HG03575 (cell line): ENCODE results near the gene APEH.

Source experiments
- ATAC-seq: cut with Tn5 transposase; IDR thresholded peaks from one replicate; pipeline ENCODE4 v1.9.1; 2021; ENCODE audit not compliant: unreplicated experiment, insufficient number of reproducible peaks, low FRiP score; ENCODE audit errors: extremely low read depth

APEH gene

DNA sequence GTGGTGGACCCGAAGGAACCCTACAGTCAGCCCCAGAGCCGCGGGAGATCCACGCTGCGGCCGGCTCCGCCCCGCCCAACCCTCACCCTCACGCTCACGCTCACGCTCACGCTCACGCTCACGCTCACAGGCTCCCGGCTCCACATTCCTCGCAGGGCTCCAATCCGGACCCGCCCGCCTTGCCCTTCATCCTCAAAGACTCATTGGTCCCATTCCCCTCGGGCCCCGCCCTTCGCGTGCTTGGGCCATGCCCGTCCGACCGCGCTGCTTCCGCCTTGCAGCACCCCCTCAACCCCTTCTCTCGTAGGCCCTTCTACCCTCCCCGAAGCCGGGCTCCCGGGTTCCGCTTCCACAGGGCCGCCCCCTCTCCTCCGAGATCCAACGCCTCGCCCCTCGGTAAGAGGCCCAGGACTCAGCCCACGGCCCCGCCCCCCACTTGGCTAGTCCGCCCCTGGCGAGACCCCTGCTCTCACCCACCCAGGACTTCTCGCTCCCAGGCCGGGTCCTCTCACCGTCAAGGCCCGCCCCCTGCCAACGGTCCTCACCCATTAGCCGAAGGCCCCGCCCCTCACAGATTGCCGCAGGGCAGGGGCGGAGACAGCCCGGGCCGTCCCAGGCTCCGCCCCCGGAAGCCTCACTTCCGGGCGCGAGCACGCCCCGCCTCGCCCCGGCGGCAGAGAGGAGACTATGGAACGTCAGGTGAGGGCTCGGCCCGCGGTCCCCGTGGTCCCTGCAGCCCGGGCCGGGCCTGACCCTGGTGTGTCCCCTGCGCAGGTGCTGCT is at the start of gene APEH:
TSS of gene APEH (plus strand) at position 637 of the 782 bp plus-strand sequence. CDS start at position 688, 51 bp downstream.
- peak; percentile 49 for ATAC-seq

- ATAC-seq: no peak
Observed at GRCh38 chr3:49625071-49625470, 49.1 kb upstream of the APEH start.

DNA sequence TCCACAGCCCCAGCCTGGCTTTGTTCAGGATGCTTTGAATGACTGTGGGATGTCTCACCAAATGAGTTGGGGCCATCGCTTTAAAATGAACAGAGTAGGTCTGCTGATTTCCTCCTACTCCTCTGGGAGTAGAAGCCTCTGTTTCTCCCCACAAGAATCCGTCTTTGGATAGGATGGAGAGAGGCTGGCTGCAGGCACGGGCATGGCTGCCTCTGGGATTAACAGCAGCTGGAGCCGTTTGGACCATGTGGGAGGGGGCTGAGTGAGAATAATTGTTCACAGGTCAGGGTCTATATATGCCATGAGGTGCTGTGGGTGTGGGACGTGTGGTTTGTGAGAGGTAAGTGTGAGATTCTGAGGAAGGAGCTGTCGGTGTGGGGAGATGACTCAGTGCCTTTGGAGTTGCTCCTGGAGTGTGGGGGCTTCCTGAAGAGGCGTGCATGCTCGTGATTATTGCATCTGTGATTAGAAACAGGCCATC is 48.0 kb upstream of the APEH start:
- ATAC-seq: no peak

- ATAC-seq: no peak
Observed at GRCh38 chr3:49626796-49627195, 47.4 kb upstream of the APEH start.

GRCh38 chr3:49627634-49628033 is 46.5 kb upstream of the APEH start:
- no peak for ATAC-seq

GRCh38 chr3:49628249-49628648 is 45.9 kb upstream of the APEH start:
- no peak for ATAC-seq

DNA sequence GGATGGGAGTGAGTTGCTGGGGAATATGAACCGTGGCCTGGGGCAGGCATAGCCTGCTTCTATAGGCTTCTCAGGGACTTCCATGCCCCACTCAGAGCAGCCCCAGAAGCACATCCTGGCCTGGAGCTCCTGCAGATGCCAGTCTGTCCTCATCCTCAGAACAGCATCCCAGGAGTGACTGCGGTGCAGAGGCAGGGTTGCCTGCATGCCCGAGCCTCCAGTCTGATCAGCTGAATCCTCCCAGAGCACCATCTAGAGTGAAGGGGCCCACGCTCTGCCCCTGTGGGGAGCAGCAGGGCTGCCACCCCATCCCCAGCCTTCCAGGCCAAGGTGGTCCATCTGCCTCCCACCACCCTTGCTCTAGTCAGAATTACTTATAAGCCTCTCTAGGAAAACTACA is 44.7 kb upstream of the APEH start:
- ATAC-seq: no peak

DNA sequence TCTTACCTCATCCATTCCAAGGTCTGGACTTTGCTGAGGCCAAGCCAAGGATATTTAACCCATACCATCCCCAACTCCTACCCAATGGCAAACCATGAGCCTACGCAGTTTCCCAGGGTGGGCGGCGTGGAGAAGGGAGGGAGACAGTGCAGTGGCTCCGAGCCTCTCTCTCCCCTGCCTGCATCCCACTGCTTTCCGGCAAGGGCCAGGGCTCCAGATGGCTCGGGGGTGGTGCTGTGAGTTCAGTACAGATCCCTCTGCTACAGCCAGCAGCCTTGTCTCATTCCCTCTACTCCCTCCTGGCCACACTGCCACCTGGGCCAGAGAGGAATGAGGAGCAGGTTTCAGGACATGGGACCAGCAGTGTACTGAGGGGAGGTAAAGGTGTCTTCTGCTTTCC is 44.3 kb upstream of the APEH start:
- ATAC-seq: no peak

GRCh38 chr3:49630784-49631183 is 43.4 kb upstream of the APEH start:
- no peak for ATAC-seq

DNA sequence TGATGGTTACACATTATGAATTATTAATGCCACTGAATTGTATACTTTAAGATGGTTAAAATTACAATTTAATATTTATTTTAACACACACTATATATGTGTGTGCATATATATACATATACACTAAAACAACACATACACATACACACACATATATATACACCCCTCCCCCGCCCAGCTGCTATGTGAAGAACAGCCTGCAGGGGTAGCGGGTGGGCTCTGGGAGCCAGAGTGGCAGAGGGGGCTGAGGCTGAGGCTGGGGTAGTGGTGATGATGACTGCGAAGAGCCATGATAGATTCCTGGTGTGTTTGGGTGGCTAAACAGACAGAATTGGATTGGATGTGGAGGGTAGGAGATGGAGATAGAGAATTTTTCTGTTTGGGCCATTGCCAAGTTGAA is 39.4 kb upstream of the APEH start:
- ATAC-seq: no peak

GRCh38 chr3:49636883-49637609 is 37.1 kb upstream of the APEH start:
- no peak for ATAC-seq

DNA sequence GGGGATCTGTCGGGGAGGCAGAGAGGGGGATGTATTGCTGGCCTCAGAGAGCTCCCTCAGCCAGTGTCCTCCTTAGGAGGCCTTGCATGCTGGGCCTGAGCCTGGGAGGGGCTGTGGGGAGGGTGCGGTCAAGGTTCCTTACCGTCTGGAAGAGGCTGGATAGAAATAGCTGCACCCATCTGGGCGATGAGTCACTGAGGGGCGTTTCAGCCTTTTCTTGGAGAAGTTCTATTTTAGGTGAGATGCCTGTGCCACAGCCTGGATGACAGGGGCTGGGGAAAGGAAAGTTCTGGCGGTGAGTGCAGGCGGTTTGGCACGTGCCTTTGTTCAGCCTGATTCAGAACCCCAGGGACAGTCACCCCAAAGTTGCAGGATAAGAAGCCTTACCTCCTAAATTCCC is 35.7 kb upstream of the APEH start:
- ATAC-seq: no peak

DNA sequence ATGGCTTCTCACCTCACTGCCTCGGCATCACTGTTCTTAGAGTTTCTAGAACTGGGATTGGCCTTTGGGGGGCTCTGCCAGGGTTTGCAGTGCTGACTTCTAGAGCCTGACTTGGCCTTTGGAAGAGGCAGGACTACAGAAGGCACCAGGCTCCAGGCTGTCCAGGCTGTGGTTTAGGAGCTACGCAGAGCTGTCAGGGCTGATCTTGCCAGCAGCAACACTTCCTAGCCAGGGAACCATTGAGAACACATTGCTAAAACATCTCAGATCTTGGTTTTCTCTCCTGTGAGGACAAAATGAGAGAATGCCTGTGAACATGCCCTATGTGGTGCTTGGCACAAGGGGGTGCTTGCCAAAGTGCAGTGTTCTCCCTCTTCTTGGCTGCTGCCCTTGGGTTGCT is 34.6 kb upstream of the APEH start:
- no peak for ATAC-seq

DNA sequence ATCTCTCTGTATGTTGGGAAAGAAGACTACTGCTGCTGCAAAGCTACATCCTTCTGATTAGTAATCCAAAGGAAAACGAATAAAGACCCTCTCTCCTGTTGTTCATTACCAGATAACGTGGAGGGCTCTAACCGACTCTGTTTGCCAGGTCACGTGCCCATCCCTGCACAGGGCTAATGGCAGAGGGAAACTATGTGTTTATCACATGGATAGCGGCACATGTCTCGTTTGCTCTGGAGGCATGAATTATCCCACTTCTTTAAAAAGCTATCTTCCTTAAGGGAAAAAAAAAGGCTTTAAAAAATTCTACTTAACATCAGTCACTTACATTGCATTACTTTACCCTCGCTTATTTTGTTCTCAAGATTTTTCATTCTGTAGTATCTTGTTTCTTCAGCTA is 32.9 kb upstream of the APEH start:
- no peak for ATAC-seq

- ATAC-seq: no peak
Observed at GRCh38 chr3:49641921-49642707, 32.0 kb upstream of the APEH start.

- ATAC-seq: no peak
Observed at GRCh38 chr3:49642708-49643145, 31.4 kb upstream of the APEH start.

- no peak for ATAC-seq
Observed at GRCh38 chr3:49644684-49645083, 29.5 kb upstream of the APEH start.

DNA sequence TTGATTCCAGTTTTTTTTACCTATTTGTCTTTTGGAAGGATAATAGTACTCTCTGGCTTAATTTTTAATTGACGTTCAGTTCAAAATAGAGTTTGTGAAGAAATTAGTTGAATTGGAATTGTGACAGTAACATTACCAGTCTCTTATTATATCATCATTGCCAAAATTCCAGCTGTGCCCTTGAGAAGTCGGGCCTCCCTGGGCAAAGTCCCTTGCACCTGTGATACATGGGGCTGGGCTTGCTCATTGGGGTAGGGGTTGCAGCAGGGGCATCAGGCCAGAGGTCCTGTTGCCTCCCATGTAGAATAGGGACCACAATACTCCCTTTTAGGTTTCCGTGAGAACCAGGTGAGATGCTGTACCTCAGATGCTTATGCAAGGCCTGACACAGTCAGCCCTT is 27.9 kb upstream of the APEH start:
- no peak for ATAC-seq

DNA sequence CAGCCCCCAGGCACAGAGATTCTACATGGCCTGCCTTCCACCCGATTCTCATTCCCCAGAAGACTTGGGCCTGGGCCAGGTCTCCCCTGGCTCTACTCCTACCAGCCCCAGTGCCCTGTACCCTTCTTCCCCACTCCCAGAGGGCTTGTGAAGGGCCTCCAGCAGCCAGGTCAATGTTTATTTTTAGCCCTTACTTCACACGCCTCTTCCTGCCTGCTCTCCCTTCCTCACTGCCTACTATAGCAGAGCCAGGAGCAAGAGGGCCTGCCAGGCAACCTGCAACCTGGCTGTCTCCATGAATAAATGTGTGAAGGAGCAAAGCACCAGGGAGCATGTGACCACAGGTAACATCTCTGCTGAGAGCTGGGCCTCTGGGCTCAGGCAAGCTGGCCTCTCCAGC is 26.4 kb upstream of the APEH start:
- no peak for ATAC-seq
